BJ (cell line): Measurements from ENCODE around the gene COL18A1. TPM values are rescaled to one million over a fixed set of nuclear protein-coding genes. Genes with fewer than 3 reads are reported as not detected.

Experiments
- CTCF ChIA-PET: fragments of 350-600 bp; formaldehyde crosslinking; extraction: SDS; loops from one replicate; lab custom pipeline; 2021; ENCODE audit warnings: antibody characterized with exemption, inconsistent platforms; lab: Yijun Ruan, JAX
- POLR2A ChIA-PET: fragments of 300-600 bp; sonication (Branson Sonifier 250); formaldehyde crosslinking; extraction: SDS; loops from one replicate; lab custom pipeline; 2021; ENCODE audit warnings: antibody characterized with exemption; lab: Charles Lee
- DNase-seq: peaks from one replicate; pipeline ENCODE4 v3.0.0-alpha.2; 2011; ENCODE audit warnings: low read depth
- H3K27me3 ChIP-seq: 2 replicates; pipeline ENCODE4 v1.6.0; 2011; ENCODE audit warnings: low read length; ENCODE audit not compliant: control insufficient read depth, insufficient read depth
- H3K36me3 ChIP-seq: 2 replicates; pipeline ENCODE4 v1.5.1; 2011; ENCODE audit warnings: low read length; ENCODE audit not compliant: control insufficient read depth, insufficient read depth
- H3K4me3 ChIP-seq: 2 replicates; pipeline ENCODE4 v1.5.1; 2011; ENCODE audit warnings: low read depth, mild to moderate bottlenecking, control low read depth, low read length
- polyA plus RNA-seq: library from polyadenylated mRNA; depleted of rRNA; stranded (reverse); fragments of >200 nt; gene quantifications from 2 replicates; pipeline ENCODE4 v1.2.3, GENCODE V29; 2011; rRNA removed
- small RNA-seq: library from RNA; depleted of rRNA; stranded (forward); fragments of <200 nt; gene quantifications from one replicate; pipeline ENCODE3, GENCODE V24; 2012; ENCODE audit warnings: low replicate concordance, low read depth; ENCODE audit not compliant: insufficient read length
- TF ChIP-seq, protein P1 (sequence below): IDR thresholded peaks from 2 replicates; pipeline ENCODE4 v1.5.1; 2011; ENCODE audit warnings: low read depth, mild to moderate bottlenecking, control low read depth, inconsistent platforms, low read length, moderate library complexity; ENCODE audit not compliant: insufficient read depth

The COL18A1 gene
- polyA plus RNA-seq, 1 experiment, result 99.7 TPM

DNA sequence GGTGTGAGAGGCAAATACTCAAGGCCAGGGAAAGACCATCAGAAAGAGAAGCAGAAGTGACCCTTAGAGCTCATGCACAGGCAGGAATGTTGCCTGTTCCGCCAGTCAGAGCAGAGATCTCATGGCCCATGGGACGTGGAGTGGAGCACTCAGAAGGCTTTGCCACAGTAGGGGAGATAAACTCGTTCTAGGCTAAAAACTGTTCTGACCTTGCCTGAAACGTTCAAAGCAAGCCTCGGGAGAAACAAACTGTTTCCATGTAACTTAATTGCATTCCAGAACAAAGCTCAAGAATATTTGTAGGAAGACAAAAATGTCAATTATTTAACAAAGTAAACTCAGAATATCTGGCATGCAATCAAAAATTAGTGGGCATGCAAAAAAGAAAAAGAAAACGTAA is 158.0 kb downstream of the COL18A1 start:
- POLR2A ChIA-PET, result no interaction called here
- TF ChIP-seq, protein P1, sequence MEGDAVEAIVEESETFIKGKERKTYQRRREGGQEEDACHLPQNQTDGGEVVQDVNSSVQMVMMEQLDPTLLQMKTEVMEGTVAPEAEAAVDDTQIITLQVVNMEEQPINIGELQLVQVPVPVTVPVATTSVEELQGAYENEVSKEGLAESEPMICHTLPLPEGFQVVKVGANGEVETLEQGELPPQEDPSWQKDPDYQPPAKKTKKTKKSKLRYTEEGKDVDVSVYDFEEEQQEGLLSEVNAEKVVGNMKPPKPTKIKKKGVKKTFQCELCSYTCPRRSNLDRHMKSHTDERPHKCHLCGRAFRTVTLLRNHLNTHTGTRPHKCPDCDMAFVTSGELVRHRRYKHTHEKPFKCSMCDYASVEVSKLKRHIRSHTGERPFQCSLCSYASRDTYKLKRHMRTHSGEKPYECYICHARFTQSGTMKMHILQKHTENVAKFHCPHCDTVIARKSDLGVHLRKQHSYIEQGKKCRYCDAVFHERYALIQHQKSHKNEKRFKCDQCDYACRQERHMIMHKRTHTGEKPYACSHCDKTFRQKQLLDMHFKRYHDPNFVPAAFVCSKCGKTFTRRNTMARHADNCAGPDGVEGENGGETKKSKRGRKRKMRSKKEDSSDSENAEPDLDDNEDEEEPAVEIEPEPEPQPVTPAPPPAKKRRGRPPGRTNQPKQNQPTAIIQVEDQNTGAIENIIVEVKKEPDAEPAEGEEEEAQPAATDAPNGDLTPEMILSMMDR, result no peak
- H3K4me3 ChIP-seq, result no peak overlapping the region
- no peak for DNase-seq
- H3K27me3 ChIP-seq, result peaks cover 22% of the 10 kb centered on the region
- no peaks in the 10 kb centered on the region for H3K36me3 ChIP-seq
- CTCF ChIA-PET, result interaction anchor here (1.0 to 2.0 kb wide), 3 partner anchors 12 to 315 kb away, joined by 3 to 6 read pairs (median 3); no protein-coding TSS in a partner anchor

Small RNAs within 50 kb of the gene (small RNA-seq; reads per million reads assigned to genes)
- gene MIR6815 (not detected), gene MTCO1P3 (not detected)

Other genes with a start within 250 kb of the COL18A1 start
- gene POFUT2, start 117.3 kb upstream of the COL18A1 start, polyA plus RNA-seq, result 27.0 and 38.5 TPM in 2 replicates
- gene SLC19A1, start 137.3 kb downstream of the COL18A1 start, polyA plus RNA-seq, result 3.3 and 8.1 TPM in 2 replicates
- 0.99 and 2.1 TPM in 2 replicates for gene PCBP3, start 238.6 kb downstream of the COL18A1 start, polyA plus RNA-seq